ENCODE results near the gene CROT.

DNA sequence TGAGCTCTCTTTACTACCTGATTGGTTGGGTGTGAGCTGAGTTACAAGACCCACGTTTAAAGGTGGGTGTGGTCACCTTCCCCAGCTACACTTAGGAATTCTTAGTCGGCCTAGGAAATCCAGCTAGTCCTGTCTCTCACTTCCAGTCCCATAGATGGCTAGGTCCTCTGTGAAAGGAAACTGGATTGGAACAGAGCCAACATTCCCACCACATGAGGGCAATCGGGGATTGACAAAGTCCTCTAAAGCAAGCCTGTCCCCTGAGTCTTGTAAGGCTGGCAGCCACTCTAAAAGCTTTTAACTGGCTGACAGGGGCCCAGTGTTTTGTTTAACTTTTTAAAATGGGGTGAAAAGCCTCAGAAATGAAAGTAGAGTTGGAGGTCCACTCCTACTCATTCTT is 15.1 kb upstream of the CROT start:
- TF ChIP-seq, protein P1, sequence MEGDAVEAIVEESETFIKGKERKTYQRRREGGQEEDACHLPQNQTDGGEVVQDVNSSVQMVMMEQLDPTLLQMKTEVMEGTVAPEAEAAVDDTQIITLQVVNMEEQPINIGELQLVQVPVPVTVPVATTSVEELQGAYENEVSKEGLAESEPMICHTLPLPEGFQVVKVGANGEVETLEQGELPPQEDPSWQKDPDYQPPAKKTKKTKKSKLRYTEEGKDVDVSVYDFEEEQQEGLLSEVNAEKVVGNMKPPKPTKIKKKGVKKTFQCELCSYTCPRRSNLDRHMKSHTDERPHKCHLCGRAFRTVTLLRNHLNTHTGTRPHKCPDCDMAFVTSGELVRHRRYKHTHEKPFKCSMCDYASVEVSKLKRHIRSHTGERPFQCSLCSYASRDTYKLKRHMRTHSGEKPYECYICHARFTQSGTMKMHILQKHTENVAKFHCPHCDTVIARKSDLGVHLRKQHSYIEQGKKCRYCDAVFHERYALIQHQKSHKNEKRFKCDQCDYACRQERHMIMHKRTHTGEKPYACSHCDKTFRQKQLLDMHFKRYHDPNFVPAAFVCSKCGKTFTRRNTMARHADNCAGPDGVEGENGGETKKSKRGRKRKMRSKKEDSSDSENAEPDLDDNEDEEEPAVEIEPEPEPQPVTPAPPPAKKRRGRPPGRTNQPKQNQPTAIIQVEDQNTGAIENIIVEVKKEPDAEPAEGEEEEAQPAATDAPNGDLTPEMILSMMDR (IDR thresholded peaks at IDR 0.05): no peak
- TF ChIP-seq POLR2A (IDR thresholded peaks at IDR 0.05): no peak
